GM23248 (cell line): ENCODE data around the gene C5orf52.

ENCODE experiments used
- EZH2 ChIP-seq: fragments of 200-600 bp; sonication (generic); IDR thresholded peaks from 2 replicates; pipeline ENCODE4 v1.6.1; 2018; ENCODE audit warnings: antibody characterized with exemption, mild to moderate bottlenecking; ENCODE audit not compliant: insufficient read depth, poor library complexity, severe bottlenecking
- EZH2phosphoT487 ChIP-seq: fragments of 200-600 bp; sonication (generic); IDR thresholded peaks from 2 replicates; pipeline ENCODE4 v1.6.1; 2018; ENCODE audit warnings: antibody characterized with exemption, moderate library complexity, mild to moderate bottlenecking, low read depth; ENCODE audit not compliant: insufficient read depth

DNA sequence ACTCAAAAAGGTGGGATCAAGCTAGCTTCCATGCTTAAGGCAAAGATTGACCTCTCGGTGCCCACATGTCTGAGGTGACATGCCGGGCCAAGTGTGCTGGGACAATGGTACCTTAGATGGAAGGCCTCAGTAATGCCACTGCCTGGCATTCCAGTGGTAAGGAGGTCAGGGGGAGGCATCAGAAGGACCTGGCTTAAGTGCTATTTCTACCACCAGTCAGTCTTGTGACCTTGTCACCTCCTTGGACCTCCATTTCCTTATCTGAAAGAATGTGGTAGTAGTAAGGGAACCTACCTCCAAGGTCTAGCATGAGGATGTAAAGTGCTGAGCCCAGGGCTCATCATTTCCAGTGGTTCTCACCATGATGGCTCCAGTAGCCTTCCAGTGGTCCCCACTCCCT, 8.9 kb downstream of the C5orf52 start:
- TF ChIP-seq EZH2 (no peak), EZH2phosphoT487 (no peak)
